GM10847 (cell line): ENCODE data around the gene ZNF2.

Source experiments
- POLR2A ChIP-seq: IDR thresholded peaks from 2 replicates; pipeline ENCODE4 v1.6.1; 2011; ENCODE audit not compliant: insufficient read length; ENCODE audit errors: extremely low read depth

ZNF2 gene

GRCh38 chr2:95165371-95166064, at the start of gene ZNF2:
TSS of gene ZNF2 (plus strand) at chr2:95165809. CDS start at chr2:95176227, 10,418 bp downstream.
- TF ChIP-seq POLR2A: peak; percentile 89

- TF ChIP-seq POLR2A: no peak
Observed at GRCh38 chr2:95121093-95121406, 44.6 kb upstream of the ZNF2 start.

GRCh38 chr2:95121407-95122196, 44.0 kb upstream of the ZNF2 start, which contains the start of gene MRPS5:
TSS of gene MRPS5 (minus strand) at chr2:95121808. CDS start at chr2:95121791, 17 bp downstream.
- peak; percentile 80 for TF ChIP-seq POLR2A

- TF ChIP-seq POLR2A: no peak
Observed at GRCh38 chr2:95122197-95122551, 43.4 kb upstream of the ZNF2 start.

- TF ChIP-seq POLR2A: no peak
Observed at GRCh38 chr2:95138702-95139101, 26.9 kb upstream of the ZNF2 start.

- no peak for TF ChIP-seq POLR2A
Observed at GRCh38 chr2:95143838-95144237, 21.8 kb upstream of the ZNF2 start.

DNA sequence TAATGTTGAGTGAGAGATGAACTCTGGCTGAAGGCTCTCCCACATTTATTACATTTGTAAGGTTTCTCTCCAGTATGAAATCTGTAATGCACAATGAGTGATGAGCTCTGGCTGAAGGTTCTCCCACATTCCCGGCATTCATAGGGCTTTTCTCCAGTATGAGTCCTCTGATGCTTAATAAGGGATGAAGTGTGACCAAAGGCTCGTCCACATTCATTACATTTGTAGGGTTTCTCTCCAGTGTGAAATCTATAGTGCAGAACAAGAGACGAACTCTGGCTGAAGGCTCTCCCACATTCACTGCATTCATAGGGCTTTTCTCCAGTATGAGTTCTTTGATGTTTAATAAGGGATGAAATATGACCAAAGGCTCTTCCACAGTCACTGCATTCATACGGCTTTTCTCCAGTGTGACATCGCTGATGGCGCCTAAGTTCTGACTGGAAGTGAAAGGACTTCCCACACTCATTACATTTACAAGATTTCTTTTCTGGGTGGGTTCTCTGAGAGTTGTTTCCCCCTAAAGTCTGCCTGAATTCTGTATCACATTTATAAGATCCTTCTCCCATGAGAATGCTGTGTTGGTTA, 16.1 kb upstream of the ZNF2 start:
- no peak for TF ChIP-seq POLR2A

DNA sequence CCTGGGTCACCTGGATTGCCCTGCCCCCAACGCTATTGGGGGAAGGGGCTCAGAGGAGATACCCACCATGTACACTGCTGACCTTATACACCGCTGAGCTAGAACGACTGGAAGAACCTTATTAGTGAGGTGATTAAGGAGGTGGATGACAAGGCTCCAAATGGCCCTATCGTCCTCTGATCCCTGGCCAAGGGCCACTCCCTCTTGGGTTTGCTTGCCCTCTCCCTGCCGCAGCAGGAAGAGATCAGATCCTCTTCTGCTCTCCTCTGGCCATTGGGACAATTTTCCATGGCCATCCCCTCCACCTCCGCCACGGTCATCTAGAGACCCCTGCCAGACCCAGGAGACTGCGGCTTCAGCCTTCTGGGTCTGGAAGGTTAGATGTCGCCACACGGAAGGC, 7.2 kb upstream of the ZNF2 start:
- no peak for TF ChIP-seq POLR2A

GRCh38 chr2:95158891-95159619, 6.6 kb upstream of the ZNF2 start:
- TF ChIP-seq POLR2A: no peak

- TF ChIP-seq POLR2A: no peak
Observed at GRCh38 chr2:95159690-95160449, 5.7 kb upstream of the ZNF2 start, which contains the start of gene ZNF514. TSS of gene ZNF514 (minus strand) at chr2:95159848. CDS start at chr2:95153253, 6,595 bp downstream.

- no peak for TF ChIP-seq POLR2A
Observed at GRCh38 chr2:95165030-95165370, 609 bp upstream of the ZNF2 start.

GRCh38 chr2:95166065-95166763, 605 bp downstream of the ZNF2 start:
- TF ChIP-seq POLR2A: no peak

GRCh38 chr2:95171902-95172301, 6.3 kb downstream of the ZNF2 start:
- TF ChIP-seq POLR2A: no peak

DNA sequence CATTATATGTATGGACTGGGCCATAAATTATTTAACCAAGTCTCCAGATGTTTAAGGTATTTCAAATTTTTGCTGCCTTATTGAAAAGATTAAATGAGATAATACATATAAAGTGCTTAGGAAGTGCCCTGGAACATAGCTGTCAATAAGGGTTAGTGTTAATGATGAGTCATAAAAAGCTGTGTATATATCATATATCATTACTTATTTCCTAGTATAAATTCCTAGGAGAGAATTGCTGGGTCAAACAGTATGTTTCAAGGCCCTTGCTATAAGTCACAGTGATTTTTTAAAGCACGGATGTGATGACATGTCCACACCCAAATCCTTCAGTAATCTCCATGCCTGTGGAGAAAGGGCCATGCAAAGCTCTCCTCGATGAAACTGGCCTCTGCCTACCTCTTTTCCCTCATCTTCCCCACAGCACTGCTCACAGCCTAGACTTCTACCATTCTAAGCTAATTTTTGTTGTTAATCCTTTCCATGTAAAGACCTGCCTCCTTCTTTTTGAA, 8.5 kb downstream of the ZNF2 start:
- TF ChIP-seq POLR2A: no peak
